H1 (cell line): ENCODE data around the gene PRLH. TPM values are rescaled to one million over a fixed set of nuclear protein-coding genes. Genes with fewer than 3 reads are reported as not detected.

ENCODE experiments used
- CTCF ChIA-PET: fragments of 300-600 bp; sonication (Branson Sonifier 250); formaldehyde crosslinking; loops from one replicate; lab custom pipeline; 2021; ENCODE audit not compliant: partially characterized antibody; lab: Charles Lee
- POLR2A ChIA-PET: fragments of 300-600 bp; sonication (Branson Sonifier 250); formaldehyde crosslinking; loops from one replicate; lab custom pipeline; 2021; ENCODE audit warnings: inconsistent platforms; ENCODE audit not compliant: partially characterized antibody; lab: Charles Lee
- DNase-seq, 2 experiments: peaks; one replicate each; pipeline versions ENCODE4 v3.0.0 to v3.0.0-alpha.2; 2010 to 2022; ENCODE audit warnings: low spot score in 2 of 2, low read depth in 1 of 2, mixed read lengths in 1 of 2
- FAIRE-seq: peaks from 2 replicates; lab custom pipeline; 2011; peaks lifted over from hg19 to GRCh38; lab: Jason Lieb, UNC
- H2AFZ ChIP-seq: 2 replicates; pipeline ENCODE4 v1.8.1; 2012; ENCODE audit warnings: low read length, inconsistent platforms
- H2AK5ac ChIP-seq: 2 replicates; pipeline ENCODE4 v1.6.1; 2013; ENCODE audit warnings: low read depth, low read length
- H2BK120ac ChIP-seq: replicated peaks from 2 replicates; pipeline ENCODE3; 2013; ENCODE audit warnings: low read depth, low read length, inconsistent platforms
- H2BK12ac ChIP-seq: 2 replicates; pipeline ENCODE4 v1.6.1; 2013; ENCODE audit warnings: low read depth, low read length
- H2BK15ac ChIP-seq: 2 replicates; pipeline ENCODE4 v1.6.1; 2013; ENCODE audit warnings: low read length
- H2BK20ac ChIP-seq: 2 replicates; pipeline ENCODE4 v1.6.1; 2013; ENCODE audit warnings: low read length
- H2BK5ac ChIP-seq: 2 replicates; pipeline ENCODE4 v1.6.1; 2013; ENCODE audit warnings: low read depth, low read length
- H3K14ac ChIP-seq: 2 replicates; pipeline ENCODE4 v1.6.1; 2013; ENCODE audit warnings: inconsistent platforms; ENCODE audit not compliant: insufficient read length
- H3K18ac ChIP-seq: 2 replicates; pipeline ENCODE4 v1.6.1; 2013; ENCODE audit warnings: low read length; ENCODE audit errors: extremely low read depth
- H3K23ac ChIP-seq: 2 replicates; pipeline ENCODE4 v1.6.1; 2013; ENCODE audit warnings: inconsistent platforms; ENCODE audit not compliant: insufficient read length
- H3K23me2 ChIP-seq: 2 replicates; pipeline ENCODE4 v1.6.1; 2013; ENCODE audit warnings: low read depth, low read length
- H3K27ac ChIP-seq: 2 replicates; pipeline ENCODE4 v1.6.1; 2011; ENCODE audit warnings: low read depth, low read length, inconsistent platforms
- H3K27me3 ChIP-seq, 4 experiments: replicated peaks in 1 of 4; 1 replicate in 1 of 4; 2 replicates in 3 of 4; pipeline versions ENCODE4 v1.6.1 to v1.8.1; 2011 to 2013; ENCODE audit warnings: low read length in 3 of 4, mild to moderate bottlenecking in 3 of 4, inconsistent platforms in 2 of 4, mixed read lengths in 2 of 4, moderate library complexity in 1 of 4; ENCODE audit not compliant: control insufficient read depth in 3 of 4, insufficient read depth in 3 of 4; ENCODE audit errors: extremely low read depth in 1 of 4
- H3K36me3 ChIP-seq, 4 experiments: 2 replicates each; pipeline versions ENCODE4 v1.6.1 to v1.8.1; 2011 to 2013; ENCODE audit warnings: mild to moderate bottlenecking in 4 of 4, low read length in 3 of 4, moderate library complexity in 2 of 4, control low read depth in 1 of 4, inconsistent platforms in 1 of 4; ENCODE audit not compliant: insufficient read depth in 4 of 4, control insufficient read depth in 2 of 4
- H3K4ac ChIP-seq: replicated peaks from 2 replicates; pipeline ENCODE3; 2013; ENCODE audit warnings: low read length, low read depth, mixed read lengths, inconsistent platforms; ENCODE audit not compliant: insufficient read length
- H3K4me1 ChIP-seq, 4 experiments: replicated peaks in 1 of 4; 1 replicate in 1 of 4; 2 replicates in 3 of 4; pipeline versions ENCODE4 v1.6.1 to v1.8.1; 2011 to 2013; ENCODE audit warnings: low read length in 3 of 4, inconsistent platforms in 2 of 4, mixed read lengths in 1 of 4; ENCODE audit not compliant: insufficient read depth in 4 of 4, control insufficient read depth in 3 of 4
- H3K4me2 ChIP-seq, 2 experiments: 2 replicates each; pipeline versions ENCODE4 v1.6.1 to v1.8.1; 2011 to 2013; ENCODE audit warnings: low read depth in 2 of 2, low read length in 2 of 2, control low read depth in 1 of 2, inconsistent platforms in 1 of 2, mild to moderate bottlenecking in 1 of 2; ENCODE audit not compliant: insufficient read depth in 1 of 2
- H3K4me3 ChIP-seq, 4 experiments: fragments of 200-600, 300-600 bp in 1 of 4; sonication (generic), shearing (Covaris generic), sonication (Bioruptor Twin) in 1 of 4; 2 replicates each; pipeline versions ENCODE4 v1.5.1 to v1.8.1; 2011 to 2016; ENCODE audit warnings: low read length in 4 of 4, low read depth in 3 of 4, control low read depth in 2 of 4, inconsistent platforms in 2 of 4, mild to moderate bottlenecking in 2 of 4, mixed read lengths in 1 of 4, moderate library complexity in 1 of 4; ENCODE audit not compliant: insufficient read depth in 2 of 4; ENCODE audit errors: extremely low read depth in 1 of 4
- H3K56ac ChIP-seq: replicated peaks from 2 replicates; pipeline ENCODE3; 2013; ENCODE audit warnings: low read depth, mild to moderate bottlenecking, mixed read lengths, low read length, inconsistent platforms; ENCODE audit not compliant: insufficient read length
- H3K79me1 ChIP-seq: 2 replicates; pipeline ENCODE4 v1.6.1; 2013; ENCODE audit warnings: low read depth, low read length, control low read depth
- H3K79me2 ChIP-seq, 2 experiments: 2 replicates each; pipeline versions ENCODE4 v1.6.1 to v1.8.1; 2012 to 2013; ENCODE audit warnings: low read length in 2 of 2, mild to moderate bottlenecking in 2 of 2, inconsistent platforms in 1 of 2; ENCODE audit not compliant: insufficient read depth in 2 of 2, control insufficient read depth in 1 of 2
- H3K9ac ChIP-seq, 4 experiments: replicated peaks in 1 of 4; 1 replicate in 1 of 4; 2 replicates in 3 of 4; pipeline versions ENCODE4 v1.6.1 to v1.8.1; 2011 to 2013; ENCODE audit warnings: low read depth in 3 of 4, low read length in 3 of 4, control low read depth in 2 of 4, mild to moderate bottlenecking in 2 of 4, moderate library complexity in 2 of 4, inconsistent platforms in 1 of 4; ENCODE audit errors: extremely low read depth in 1 of 4
- H3K9me3 ChIP-seq, 2 experiments: 2 replicates each; pipeline versions ENCODE4 v1.6.1 to v1.8.1; 2012 to 2013; ENCODE audit warnings: mild to moderate bottlenecking in 2 of 2, moderate library complexity in 2 of 2, control low read depth in 1 of 2, inconsistent platforms in 1 of 2, low read depth in 1 of 2, low read length in 1 of 2, mixed read lengths in 1 of 2; ENCODE audit not compliant: insufficient read depth in 2 of 2
- H4K20me1 ChIP-seq, 2 experiments: replicated peaks in 1 of 2; 2 replicates each; pipeline versions ENCODE3 to v1.8.1; 2011 to 2013; ENCODE audit warnings: inconsistent platforms in 2 of 2, low read length in 2 of 2, mild to moderate bottlenecking in 1 of 2; ENCODE audit not compliant: insufficient read depth in 2 of 2, control insufficient read depth in 1 of 2
- H4K5ac ChIP-seq: 2 replicates; pipeline ENCODE4 v1.6.1; 2013; ENCODE audit warnings: low read length, low read depth, mixed read lengths, inconsistent platforms; ENCODE audit not compliant: insufficient read length
- H4K8ac ChIP-seq: 2 replicates; pipeline ENCODE4 v1.8.0; 2013; ENCODE audit warnings: mild to moderate bottlenecking, moderate library complexity, low read length, inconsistent platforms; ENCODE audit not compliant: insufficient read depth; ENCODE audit errors: extremely low read depth
- H4K91ac ChIP-seq: replicated peaks from 2 replicates; pipeline ENCODE3; 2013; ENCODE audit warnings: low read length, mixed read lengths, inconsistent platforms; ENCODE audit not compliant: insufficient read length
- WGBS, 2 experiments: shearing (Covaris generic) in 1 of 2; methylation state at CpG; one replicate each; pipeline versions ENCODE4 v1.1.6 to v1.1.7; 2013 to 2015; ENCODE audit warnings: low lambda C conversion rate in 2 of 2, mixed read lengths in 2 of 2, inconsistent platforms in 1 of 2, low coverage in 1 of 2, missing lambda C conversion rate in 1 of 2; ENCODE audit not compliant: insufficient replicate concordance in 2 of 2, insufficient coverage in 1 of 2, insufficient read length in 1 of 2; ENCODE audit errors: extremely low coverage in 1 of 2, missing lambda C conversion rate in 1 of 2; 5-methylcytosine and 5-hydroxymethylcytosine counted together
- polyA plus RNA-seq, 7 experiments: library from polyadenylated mRNA; depleted of rRNA in 3 of 7; stranded (reverse) in 5 of 7; unstranded in 2 of 7; fragments of >200 nt in 5 of 7; fragments of 200-250 nt in 2 of 7; gene quantifications; 1 replicate in 5 of 7; 2 replicates in 1 of 7; 4 replicates in 1 of 7; pipeline versions ENCODE4 v1.2.1 to v1.2.3, GENCODE V29; 2011 to 2013; ENCODE audit warnings: missing spikeins in 2 of 7, mixed read lengths in 2 of 7
- total RNA-seq: library from RNA; stranded (reverse); fragmentation: NEBNext Ultra II Directional; extraction: Animal tissue kit (Norgen Biotek cat#: 25700); gene quantifications from 2 replicates; pipeline ENCODE4 v1.2.1, GENCODE V29; 2021

The PRLH gene
- total and polyA plus RNA-seq, 2 of the 8 experiments (the other 6 are each of a cell fraction or from before 2014, with no cell fraction given) = not detected

- no peak overlapping the region for H2BK15ac ChIP-seq
- H2BK20ac ChIP-seq = no peak overlapping the region
- no peak overlapping the region for H3K4ac ChIP-seq
- no peak overlapping the region for H2BK120ac ChIP-seq
- H2AFZ ChIP-seq = no peak overlapping the region
- no peaks in the 10 kb centered on the region for H4K20me1 ChIP-seq
- H4K91ac ChIP-seq = no peak overlapping the region
- no peak overlapping the region for H2AK5ac ChIP-seq
- H4K8ac ChIP-seq = no peak overlapping the region
- WGBS, 2 experiments = 84% methylated on average over 9 of the region's 9 CpGs; no CpG with 5 or more reads in 1 of the 2 experiments
- H3K23me2 ChIP-seq = peaks cover 4% of the 10 kb centered on the region
- no peak overlapping the region; the same call in 1 of the 2 replicates for H2BK12ac ChIP-seq
- H3K4me1 ChIP-seq = peaks cover 5 to 42% (median 20%) of the 10 kb centered on the region in 4 experiments
- peak overlapping the region in 3 of 4 experiments; percentile 5 to 59 (median 26); a peak in 4 of 8 replicates for H3K4me3 ChIP-seq
- CTCF ChIA-PET = interaction anchor here (1.4 to 6.9 kb wide), 4 partner anchors 15 to 157 kb away, joined by 4 to 47 read pairs (median 4); no protein-coding TSS in a partner anchor
- H3K56ac ChIP-seq = no peak overlapping the region
- no peaks in the 10 kb centered on the region for H3K36me3 ChIP-seq
- peak overlapping the region; percentile 11; the same call in 1 of the 2 replicates for H2BK5ac ChIP-seq
- H3K79me2 ChIP-seq = peaks cover 4 to 53% of the 10 kb centered on the region in 2 experiments; a peak in 3 of 4 replicates
- no peak overlapping the region for H3K9ac ChIP-seq
- H3K9me3 ChIP-seq = no peaks in the 10 kb centered on the region
- H3K14ac ChIP-seq = no peak overlapping the region
- H3K27ac ChIP-seq = no peak overlapping the region
- peak overlapping the region; percentile 51 to 58 for H3K4me2 ChIP-seq
- no peaks in the 10 kb centered on the region for H3K27me3 ChIP-seq
- DNase-seq (no peak), FAIRE-seq (no peak)
- H3K23ac ChIP-seq = no peak overlapping the region
- no peak overlapping the region for H4K5ac ChIP-seq
- POLR2A ChIA-PET = interaction anchor here (1.6 to 4.1 kb wide), 3 partner anchors 12 to 26 kb away, joined by 9 to 19 read pairs (median 17); no protein-coding TSS in a partner anchor
- H3K79me1 ChIP-seq = peaks cover 2% of the 10 kb centered on the region; the same call in 1 of the 2 replicates
- H3K18ac ChIP-seq = no peak overlapping the region; the same call in 1 of the 2 replicates
Measured at GRCh38 chr2:237588044-237588696, 21.8 kb downstream of the PRLH start.
